GM08714 (cell line): ENCODE results near the gene KRTAP19-1.

Experiments used
- H3K4me3 ChIP-seq: fragments of 200-500 bp; sonication (Bioruptor generic); 2 replicates; pipeline ENCODE4 v1.5.1; 2014; ENCODE audit warnings: mild to moderate bottlenecking, low read length, inconsistent platforms
- ZNF274 ChIP-seq: IDR thresholded peaks from 2 replicates; pipeline ENCODE4 v1.6.1; 2012; ENCODE audit warnings: mild to moderate bottlenecking, low read depth, low read length

KRTAP19-1 gene

GRCh38 chr21:30447056-30447455 lies 33.1 kb downstream of the KRTAP19-1 start:
- no peak overlapping the region for H3K4me3 ChIP-seq
- TF ChIP-seq ZNF274, result no peak

DNA sequence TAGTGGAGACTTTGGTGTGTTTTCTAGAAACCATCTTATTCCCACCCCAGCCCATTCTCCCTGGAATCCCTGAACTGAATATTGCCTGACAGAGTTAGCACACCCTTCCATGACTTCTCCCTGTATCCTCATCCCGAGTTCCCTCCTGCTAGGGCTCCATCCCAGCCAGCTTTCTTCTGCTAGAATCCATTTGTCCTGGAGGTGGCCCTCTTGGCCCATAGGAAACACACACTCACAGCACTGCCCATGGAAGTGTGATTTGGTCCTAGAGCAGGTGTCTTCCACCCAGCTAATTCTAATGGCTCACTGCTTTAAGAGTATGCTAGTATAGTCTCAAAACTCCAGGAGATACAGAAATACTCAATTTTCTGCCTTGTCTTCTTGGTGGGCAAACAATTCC lies 36.0 kb downstream of the KRTAP19-1 start:
- H3K4me3 ChIP-seq, result no peak overlapping the region
- no peak for TF ChIP-seq ZNF274

- no peak overlapping the region for H3K4me3 ChIP-seq
- no peak for TF ChIP-seq ZNF274
Observed at GRCh38 chr21:30443226-30443625, 36.9 kb downstream of the KRTAP19-1 start.

GRCh38 chr21:30439975-30440374 lies 40.2 kb downstream of the KRTAP19-1 start, which contains the start of gene KRTAP15-1:
Gene KRTAP15-1, plus strand, starts transcription at chr21:30440275. Its CDS starts 53 bp downstream, at chr21:30440328.
- H3K4me3 ChIP-seq, result no peak within 1 kb of the TSS
- TF ChIP-seq ZNF274, result no peak

DNA sequence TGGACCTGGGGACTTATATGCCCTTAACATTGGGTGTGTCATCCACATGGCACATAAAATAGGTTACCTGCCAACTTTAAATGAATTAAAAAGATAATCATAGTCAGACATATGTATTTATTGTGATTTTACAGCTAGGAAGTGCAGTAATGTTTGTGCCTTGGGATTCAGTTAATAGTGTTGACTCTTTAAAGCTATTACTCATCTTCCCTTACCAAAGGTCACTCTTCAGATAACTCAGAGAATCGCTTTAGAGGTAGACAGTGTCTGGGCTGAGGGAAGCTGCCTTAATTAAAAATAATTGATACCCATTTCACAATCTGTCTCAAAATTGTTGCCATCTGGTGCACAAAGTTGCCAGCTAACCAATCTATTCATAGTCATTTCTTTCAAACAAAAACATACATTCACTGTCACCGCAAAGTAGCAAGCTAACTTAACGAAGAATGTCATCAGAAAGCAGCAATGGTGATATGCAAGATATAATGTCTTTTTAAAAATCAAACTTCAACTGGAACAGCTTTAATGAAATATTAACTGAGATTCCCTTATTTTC lies 43.1 kb downstream of the KRTAP19-1 start:
- TF ChIP-seq ZNF274, result no peak
- H3K4me3 ChIP-seq, result no peak overlapping the region

DNA sequence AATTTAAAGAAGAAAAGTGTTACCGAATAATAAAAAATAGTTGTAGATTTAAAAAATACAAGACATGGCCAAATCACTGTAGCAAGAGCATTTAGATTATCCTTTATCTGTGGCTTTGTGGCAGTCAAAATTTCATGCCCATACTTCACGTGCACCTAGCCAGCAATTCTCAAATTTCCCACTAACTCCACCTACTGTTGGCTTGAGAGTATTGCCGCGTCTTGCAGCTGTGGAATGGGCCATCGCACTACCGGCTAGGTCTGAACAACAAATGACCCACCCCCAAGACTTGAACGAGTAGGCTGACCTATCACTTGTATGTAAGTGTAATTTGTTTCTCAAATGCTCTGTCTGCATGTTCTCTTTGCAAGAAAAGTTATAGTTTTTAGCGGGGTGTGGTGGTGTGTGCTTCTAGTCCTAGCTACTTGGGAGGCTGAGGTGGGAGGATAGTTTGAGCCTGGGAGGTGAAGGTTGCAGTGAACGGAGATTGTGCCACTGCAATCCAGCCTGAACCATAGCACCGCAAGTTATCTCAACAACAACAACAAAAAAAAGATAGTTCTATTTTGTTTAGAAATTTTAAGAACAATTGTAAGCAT lies 46.0 kb downstream of the KRTAP19-1 start:
- H3K4me3 ChIP-seq, result no peak overlapping the region
- TF ChIP-seq ZNF274, result no peak

DNA sequence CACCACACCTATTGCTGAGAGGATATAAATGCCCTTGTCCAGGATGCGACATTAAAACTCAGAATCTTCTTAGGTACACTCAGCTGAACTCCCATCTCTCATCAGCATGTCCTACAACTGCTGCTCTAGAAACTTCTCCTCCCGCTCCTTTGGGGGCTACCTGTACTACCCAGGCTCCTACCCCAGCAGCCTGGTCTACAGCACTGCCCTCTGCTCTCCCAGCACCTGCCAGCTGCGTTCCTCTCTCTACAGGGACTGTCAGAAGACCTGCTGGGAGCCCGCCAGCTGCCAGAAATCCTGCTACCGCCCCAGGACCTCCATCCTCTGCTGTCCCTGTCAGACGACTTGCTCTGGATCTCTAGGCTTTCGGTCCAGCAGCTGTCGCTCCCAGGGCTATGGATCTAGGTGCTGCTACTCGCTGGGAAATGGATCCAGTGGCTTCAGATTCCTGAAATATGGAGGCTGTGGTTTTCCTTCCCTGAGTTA lies 50.0 kb downstream of the KRTAP19-1 start, which contains the start of gene KRTAP13-4:
KRTAP13-4 (plus strand) TSS at position 51 of the 486 bp plus-strand sequence; CDS start at position 107, 56 bp downstream.
- H3K4me3 ChIP-seq, result no peak within 1 kb of the TSS

More for the DNA sequence above, 50.0 kb downstream of the KRTAP19-1 start, which contains the start of gene KRTAP13-4:
- TF ChIP-seq ZNF274, result no peak
